SK-N-SH (cell line): ENCODE results near the gene ASB4.

Source experiments
- CTCF ChIP-seq: fragments of 200-600 bp; sonication (generic); IDR thresholded peaks from 2 replicates; pipeline ENCODE4 v1.6.1; 2017; ENCODE audit warnings: antibody characterized with exemption, mild to moderate bottlenecking, moderate library complexity
- EZH2phosphoT487 ChIP-seq: fragments of 200-600 bp; sonication (generic); IDR thresholded peaks from 2 replicates; pipeline ENCODE4 v1.6.1; 2017; ENCODE audit warnings: low read depth, mixed run types, mild to moderate bottlenecking, antibody characterized with exemption, moderate library complexity, borderline replicate concordance
- MAX ChIP-seq: IDR thresholded peaks from 2 replicates; pipeline ENCODE4 v1.4.0; 2012; ENCODE audit warnings: low read depth
- NRF1 ChIP-seq: IDR thresholded peaks from 2 replicates; pipeline ENCODE4 v1.6.1; 2012; ENCODE audit warnings: low read depth, mild to moderate bottlenecking, low read length
- POLR2AphosphoS5 ChIP-seq: IDR thresholded peaks from 2 replicates; pipeline ENCODE4 v1.6.1; 2012; ENCODE audit warnings: low read depth, low read length
- RAD21 ChIP-seq: IDR thresholded peaks from 2 replicates; pipeline ENCODE4 v1.6.1; 2012; ENCODE audit warnings: mild to moderate bottlenecking, low read length
- REST ChIP-seq: IDR thresholded peaks from 2 replicates; pipeline ENCODE4 v1.6.1; 2012; ENCODE audit warnings: mild to moderate bottlenecking, low read depth, low read length, moderate library complexity
- SIN3A ChIP-seq: IDR thresholded peaks from 2 replicates; pipeline ENCODE4 v1.6.1; 2012; ENCODE audit warnings: low read depth, mild to moderate bottlenecking, low read length, moderate library complexity, borderline replicate concordance
- SMC3 ChIP-seq: IDR thresholded peaks from 2 replicates; pipeline ENCODE4 v1.6.1; 2012; ENCODE audit warnings: low read depth, low read length, improper control_type of control experiment
- TAF1 ChIP-seq: IDR thresholded peaks from 2 replicates; pipeline ENCODE4 v1.6.1; 2012; ENCODE audit warnings: low read depth, mild to moderate bottlenecking, low read length, moderate library complexity, borderline replicate concordance
- TEAD4 ChIP-seq: IDR thresholded peaks from 2 replicates; pipeline ENCODE4 v1.4.0; 2012; ENCODE audit warnings: mild to moderate bottlenecking, borderline replicate concordance; ENCODE audit not compliant: insufficient read depth

- no peak for TF ChIP-seq TAF1
- TF ChIP-seq CTCF: no peak
- TF ChIP-seq TEAD4: no peak
- TF ChIP-seq SIN3A: no peak
- no peak for TF ChIP-seq EZH2phosphoT487
- no peak for TF ChIP-seq POLR2AphosphoS5
- no peak for TF ChIP-seq NRF1
- no peak for TF ChIP-seq SMC3
- no peak for TF ChIP-seq RAD21
- no peak for TF ChIP-seq MAX
- TF ChIP-seq REST: no peak
Observed at GRCh38 chr7:95476072-95476847, 9.5 kb upstream of the ASB4 start.
